Right lobe of liver (tissue), 6 donors: ENCODE results near the gene SERTAD1. TPM values are rescaled to one million over a fixed set of nuclear protein-coding genes. Genes with fewer than 3 reads are reported as not detected.

Source experiments
- ATAC-seq, 4 donors: fragments of 200-7000 bp; cut with Tn5 transposase; one replicate each; pipeline ENCODE4 v1.9.1; 2020; ENCODE audit warnings: mild to moderate bottlenecking in 4 of 4, moderate library complexity in 4 of 4
- DNase-seq, 3 donors: peaks; one replicate each; pipeline ENCODE4 v3.0.0-alpha.2; 2020
- H3K27ac ChIP-seq, 3 donors: fragments of 200-600 bp; one replicate each; pipeline ENCODE4 v1.8.0; 2022
- H3K27me3 ChIP-seq, 2 donors: fragments of 200-600 bp; one replicate each; pipeline ENCODE4 v1.8.0; 2022
- H3K36me3 ChIP-seq, 4 donors: fragments of 200-600 bp; sonication (generic) in 1 of 4; one replicate each; pipeline versions ENCODE4 v1.5.1 to v1.8.0; 2017 to 2022; ENCODE audit warnings: control low read depth in 1 of 4
- H3K4me1 ChIP-seq, 4 donors: fragments of 200-600 bp; sonication (generic) in 1 of 4; one replicate each; pipeline versions ENCODE4 v1.5.1 to v1.8.0; 2017 to 2022; ENCODE audit warnings: control low read depth in 1 of 4
- H3K4me3 ChIP-seq, 3 donors: fragments of 200-600 bp; one replicate each; pipeline ENCODE4 v1.8.0; 2022
- H3K9me3 ChIP-seq, 4 donors: fragments of 200-600 bp; sonication (generic) in 1 of 4; one replicate each; pipeline versions ENCODE4 v1.5.1 to v1.8.0; 2017 to 2022; ENCODE audit warnings: control low read depth in 1 of 4
- POLR2A ChIP-seq: fragments of 450-650 bp; IDR thresholded peaks from one replicate; pipeline ENCODE4 v1.6.1; 2017; ENCODE audit warnings: antibody characterized with exemption, mild to moderate bottlenecking
- WGBS: methylation state at CpG from one replicate; pipeline ENCODE4 v1.1.6; 2018; ENCODE audit warnings: low coverage, low lambda C conversion rate; ENCODE audit not compliant: insufficient coverage; ENCODE audit errors: missing lambda C conversion rate; 5-methylcytosine and 5-hydroxymethylcytosine counted together
- intact Hi-C, 2 donors: fragments of 100-400 bp; cut with DNase I; formaldehyde crosslinking; loops; one replicate each; pipeline versions ENCODE4 v1.11.2 to v1.14.1; 2022
- long read RNA-seq: library from polyadenylated mRNA; unstranded; transcript quantifications from one replicate; pipeline ENCODE4 v2.0.0, GENCODE V29; 2019
- total RNA-seq, 6 experiments: library from RNA; depleted of rRNA in 2 of 6; stranded (reverse); fragments of >200 nt in 2 of 6; fragmentation: NEBNext Ultra II Directional in 3 of 6; extraction: Animal tissue kit (Norgen Biotek cat#: 25700) in 3 of 6; gene quantifications; one replicate each; pipeline versions ENCODE4 v1.1.0 to v1.2.4, GENCODE V29; 2016 to 2023
- TF ChIP-seq, protein P1 (sequence below), 4 donors: fragments of 200-600 bp in 3 of 4; fragments of 450-650 bp in 1 of 4; IDR thresholded peaks; one replicate each; pipeline versions ENCODE4 v1.5.1 to v1.8.0; 2016 to 2022; ENCODE audit warnings: antibody characterized with exemption in 4 of 4, mild to moderate bottlenecking in 2 of 4
- donor health status: DM: no; HTN: yes; CAD: no.
- donor health status: DM: no; HTN: no; CAD: no.
- donor health status: DM: no; HTN: no; CAD: no.
- donor health status: DM: no; HTN: yes; CAD: no.
- donor health status: DM: no; HTN: yes; CAD: no.

The SERTAD1 gene
- total RNA-seq, result 10 to 100 TPM in 1 of 6 experiments, 1 to 10 TPM in 5; 3.7 to 11.7 (median 6.2) TPM
- long read RNA-seq, transcript SERTAD1-201 (2 exons, 2,114 nt), result major isoform, 7 of 7 reads
- long read RNA-seq, partial matches to known transcripts, result 0 of 7 reads
- long read RNA-seq, other reads (novel, unspliced or antisense), result 0 of 7 reads

- no peaks in the 10 kb centered on the region for H3K9me3 ChIP-seq
Measured at GRCh38 chr19:40425450-40426287, at the start of gene SERTAD1. Gene SERTAD1, minus strand, starts transcription at chr19:40425992. Its CDS starts 2,446 bp downstream, at chr19:40423546.

GRCh38 chr19:40474737-40475136 is 48.9 kb upstream of the SERTAD1 start:
- Histone ChIP-seq H3K27me3 (no peaks in the 10 kb centered on the region), H3K4me1 (no peaks in the 10 kb centered on the region), H3K4me3 (no peak overlapping the region), H3K27ac (no peak overlapping the region), H3K36me3 (no peaks in the 10 kb centered on the region), H3K9me3 (no peaks in the 10 kb centered on the region)
- DNase-seq (no peak), ATAC-seq (no peak)
- intact Hi-C loops, result loop anchor here in 1 of 2 donors (10.0 kb wide), 1 partner anchor 50 kb away; no protein-coding TSS in a partner anchor
- 82% methylated on average over 3 of the region's 4 CpGs for WGBS
- TF ChIP-seq, protein P1, sequence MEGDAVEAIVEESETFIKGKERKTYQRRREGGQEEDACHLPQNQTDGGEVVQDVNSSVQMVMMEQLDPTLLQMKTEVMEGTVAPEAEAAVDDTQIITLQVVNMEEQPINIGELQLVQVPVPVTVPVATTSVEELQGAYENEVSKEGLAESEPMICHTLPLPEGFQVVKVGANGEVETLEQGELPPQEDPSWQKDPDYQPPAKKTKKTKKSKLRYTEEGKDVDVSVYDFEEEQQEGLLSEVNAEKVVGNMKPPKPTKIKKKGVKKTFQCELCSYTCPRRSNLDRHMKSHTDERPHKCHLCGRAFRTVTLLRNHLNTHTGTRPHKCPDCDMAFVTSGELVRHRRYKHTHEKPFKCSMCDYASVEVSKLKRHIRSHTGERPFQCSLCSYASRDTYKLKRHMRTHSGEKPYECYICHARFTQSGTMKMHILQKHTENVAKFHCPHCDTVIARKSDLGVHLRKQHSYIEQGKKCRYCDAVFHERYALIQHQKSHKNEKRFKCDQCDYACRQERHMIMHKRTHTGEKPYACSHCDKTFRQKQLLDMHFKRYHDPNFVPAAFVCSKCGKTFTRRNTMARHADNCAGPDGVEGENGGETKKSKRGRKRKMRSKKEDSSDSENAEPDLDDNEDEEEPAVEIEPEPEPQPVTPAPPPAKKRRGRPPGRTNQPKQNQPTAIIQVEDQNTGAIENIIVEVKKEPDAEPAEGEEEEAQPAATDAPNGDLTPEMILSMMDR (IDR thresholded peaks at IDR 0.05), result no peak
- no peak for TF ChIP-seq POLR2A

More at GRCh38 chr19:40425450-40426287, at the start of gene SERTAD1:
- ATAC-seq (peak; percentile 86 to 92 (median 90)), DNase-seq (peak; percentile 100)
- intact Hi-C loops, result no loop called here
- Histone ChIP-seq H3K27ac (peak within 1 kb of the TSS; percentile 92 to 97 (median 97)), H3K4me3 (peak within 1 kb of the TSS; percentile 89 to 95 (median 92)), H3K36me3 (peaks cover 0 to 12% (median 4%) of the 10 kb centered on the region in 4 donors), H3K27me3 (no peaks in the 10 kb centered on the region), H3K4me1 (peaks cover 0 to 22% (median 0%) of the 10 kb centered on the region in 4 donors)
- peak; percentile 100 for TF ChIP-seq POLR2A
- TF ChIP-seq, protein P1 (IDR thresholded peaks at IDR 0.05), result peak; percentile 75 to 85 (median 81)
- WGBS, result 0% methylated on average over 25 of the region's 75 CpGs

GRCh38 chr19:40472516-40472915 is 46.7 kb upstream of the SERTAD1 start:
- no peaks in the 10 kb centered on the region for H3K36me3 ChIP-seq
- DNase-seq, result no peak
- no peak overlapping the region for H3K27ac ChIP-seq
- intact Hi-C loops, result loop anchor here in 1 of 2 donors (10.0 kb wide), 1 partner anchor 52 kb away; no protein-coding TSS in a partner anchor
- H3K4me1 ChIP-seq, result no peaks in the 10 kb centered on the region
- 95% methylated on average over 4 of the region's 13 CpGs for WGBS
- H3K27me3 ChIP-seq, result no peaks in the 10 kb centered on the region
- H3K9me3 ChIP-seq, result no peaks in the 10 kb centered on the region
- H3K4me3 ChIP-seq, result no peak overlapping the region
- no peak for TF ChIP-seq POLR2A
- TF ChIP-seq, protein P1 (IDR thresholded peaks at IDR 0.05), result no peak
- no peak for ATAC-seq

- Histone ChIP-seq H3K9me3 (no peaks in the 10 kb centered on the region), H3K27me3 (no peaks in the 10 kb centered on the region), H3K4me3 (no peak overlapping the region), H3K4me1 (peaks cover 0 to 7% (median 6%) of the 10 kb centered on the region in 4 donors), H3K36me3 (no peaks in the 10 kb centered on the region), H3K27ac (no peak overlapping the region)
- ATAC-seq (no peak), DNase-seq (no peak)
- WGBS, result 100% methylated on average over 3 of the region's 3 CpGs
- no peak for TF ChIP-seq POLR2A
- TF ChIP-seq, protein P1 (IDR thresholded peaks at IDR 0.05), result no peak
- intact Hi-C loops, result loop anchor here in 1 of 2 donors (10.0 kb wide), 1 partner anchor 54 kb away; no protein-coding TSS in a partner anchor
Measured at GRCh38 chr19:40471111-40471510, 45.3 kb upstream of the SERTAD1 start.
